GM21528 (cell line): ENCODE measurements around the gene CLCN4.

Experiments
- ATAC-seq: cut with Tn5 transposase; IDR thresholded peaks from one replicate; pipeline ENCODE4 v1.9.1; 2021; ENCODE audit warnings: mild to moderate bottlenecking, moderate library complexity; ENCODE audit not compliant: unreplicated experiment, low FRiP score

The CLCN4 gene

DNA sequence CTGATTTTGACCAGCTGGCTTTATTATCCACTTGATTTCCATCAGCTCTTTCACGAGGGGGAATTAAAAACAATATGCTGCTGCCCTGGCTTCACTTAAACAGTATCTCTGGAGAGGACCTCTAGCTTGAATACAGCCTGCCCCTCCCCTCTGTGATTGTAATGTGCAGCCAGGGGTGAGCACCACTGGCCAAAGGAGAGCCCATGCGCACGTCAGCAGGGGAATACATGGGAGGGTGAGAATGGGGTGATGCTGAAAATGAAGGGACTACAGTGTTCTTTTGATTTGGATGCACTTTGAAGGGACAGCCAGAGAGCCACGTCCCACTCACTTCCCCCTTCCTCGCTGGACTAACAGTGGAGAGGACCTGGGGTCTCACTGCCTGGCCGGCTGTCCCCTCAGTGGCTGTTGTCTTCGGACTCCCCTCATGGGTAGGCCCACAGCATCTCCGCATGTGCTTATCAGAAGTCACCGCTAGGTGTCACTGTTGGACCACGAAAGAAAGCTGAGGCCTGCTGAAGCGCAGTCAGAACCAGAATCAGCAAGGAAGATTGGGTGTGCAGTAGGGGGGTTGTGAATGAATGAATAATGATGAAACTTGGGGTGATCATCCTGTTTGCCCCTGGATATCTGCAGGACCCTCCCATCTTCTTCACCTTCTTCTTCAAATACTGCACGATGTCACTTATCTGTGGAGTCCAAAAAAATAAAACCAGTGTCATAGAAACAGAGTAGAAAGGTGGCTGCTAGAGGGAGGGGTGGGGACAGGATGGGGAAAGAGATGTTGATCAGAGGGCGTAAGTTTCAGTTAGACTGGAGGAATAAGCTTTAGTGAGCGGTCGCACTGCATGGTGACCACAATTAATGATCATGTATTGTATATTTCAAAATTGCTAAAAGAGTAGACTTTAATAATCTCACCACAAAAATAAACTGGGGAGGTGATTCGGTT, 32.8 kb downstream of the CLCN4 start:
- ATAC-seq = no peak

DNA sequence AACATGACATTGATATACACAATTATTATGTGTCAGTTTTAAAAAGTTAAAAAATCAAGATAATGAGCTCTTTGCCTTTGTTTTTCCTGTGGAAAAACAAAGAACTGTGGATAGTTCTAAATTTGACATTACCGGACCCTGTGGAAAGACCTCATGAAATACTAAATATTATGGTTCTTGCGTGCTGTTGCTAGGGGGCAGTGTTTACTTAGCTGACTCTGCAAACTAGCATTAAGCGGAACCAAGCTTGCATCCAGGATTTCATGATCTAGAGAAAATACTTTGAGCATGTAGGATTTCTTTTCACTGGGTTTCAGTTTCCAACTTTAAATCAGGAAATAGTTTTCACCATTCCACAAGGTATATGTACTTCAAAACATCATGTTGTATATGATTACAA, 33.6 kb downstream of the CLCN4 start:
- no peak for ATAC-seq

DNA sequence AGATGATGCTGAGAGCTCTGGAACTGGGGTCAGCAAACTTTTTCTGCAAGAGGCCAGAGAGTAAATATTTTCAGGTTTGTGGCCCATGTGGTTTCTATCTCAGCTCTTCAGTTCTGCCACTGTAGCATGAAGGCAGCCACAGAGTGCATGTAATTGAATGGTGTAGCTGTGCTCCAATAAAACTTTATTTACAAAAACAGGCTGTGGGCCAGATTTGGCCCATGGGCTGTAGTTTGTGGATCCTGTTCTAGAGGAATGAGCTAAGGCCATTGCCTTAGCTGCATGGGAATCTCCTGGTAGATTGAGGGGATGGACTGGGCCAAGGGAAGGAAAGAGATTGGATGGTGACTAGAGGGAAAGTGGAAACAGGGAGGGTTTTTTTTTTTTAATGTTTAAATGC, 36.8 kb downstream of the CLCN4 start:
- no peak for ATAC-seq

DNA sequence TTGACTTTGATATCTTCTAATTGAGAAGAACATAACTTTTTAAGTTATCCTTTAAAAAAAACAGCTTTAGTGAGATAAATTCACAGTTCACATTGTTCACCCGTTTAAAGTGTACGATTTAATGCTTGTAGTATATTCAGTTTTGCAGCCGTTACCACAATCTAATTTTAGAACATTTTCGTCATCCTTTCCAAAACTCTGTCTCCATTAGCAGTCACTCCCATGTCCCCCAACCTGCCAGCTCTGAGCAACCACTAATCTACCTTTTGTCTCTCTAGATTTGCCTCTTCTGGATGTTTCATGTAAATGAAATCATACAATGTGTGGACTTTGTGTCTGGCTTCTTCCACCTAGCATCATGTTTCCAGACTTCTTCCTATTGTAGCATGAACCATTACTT, 38.6 kb downstream of the CLCN4 start:
- ATAC-seq = no peak

GRCh38 chrX:10195947-10196346, 39.2 kb downstream of the CLCN4 start:
- ATAC-seq = no peak

DNA sequence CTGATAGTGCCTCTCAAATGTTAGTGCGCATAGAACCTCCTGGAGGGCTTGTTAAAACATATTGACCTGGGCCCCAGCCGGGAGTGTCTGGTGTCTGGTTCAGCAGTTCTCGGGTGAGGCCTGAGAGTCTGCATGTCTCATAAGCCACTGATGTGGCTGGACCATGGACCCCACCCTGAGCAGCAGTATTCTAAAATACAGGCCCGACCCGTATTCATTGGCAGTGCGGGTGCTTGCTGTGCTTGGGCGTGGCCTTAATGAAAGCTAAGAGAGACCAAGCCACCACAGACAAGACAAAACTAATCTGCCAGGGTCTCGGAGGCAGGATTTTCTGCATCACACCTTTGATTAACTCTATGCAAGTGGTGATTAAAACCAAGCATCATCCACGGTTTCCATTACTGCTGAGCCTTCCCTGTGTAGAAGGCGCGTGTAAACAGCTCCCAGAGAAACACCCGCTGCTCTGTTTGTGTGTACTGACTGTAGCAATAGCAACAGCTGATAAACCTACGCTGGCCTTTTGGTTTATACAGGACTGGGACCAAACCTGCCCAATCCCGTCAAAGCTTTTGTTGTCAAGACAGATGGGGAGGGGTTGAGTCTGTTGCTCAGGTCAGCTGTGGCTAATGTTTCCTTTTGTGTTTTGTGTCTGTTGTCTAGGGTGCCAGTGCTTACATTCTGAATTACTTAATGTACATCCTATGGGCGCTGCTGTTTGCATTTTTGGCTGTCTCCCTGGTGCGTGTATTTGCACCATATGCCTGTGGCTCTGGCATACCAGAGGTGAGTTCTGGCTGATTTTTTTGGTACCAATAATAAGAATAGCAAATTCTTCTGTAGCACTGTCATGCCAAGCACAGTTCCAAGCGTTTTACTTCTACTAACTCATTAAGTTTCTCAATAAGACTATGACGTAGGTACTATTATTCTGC, 40.8 kb downstream of the CLCN4 start:
- ATAC-seq = no peak

- ATAC-seq = no peak
Measured at GRCh38 chrX:10198254-10198653, 41.5 kb downstream of the CLCN4 start.

- ATAC-seq = no peak
Measured at GRCh38 chrX:10199212-10199611, 42.4 kb downstream of the CLCN4 start.

GRCh38 chrX:10203617-10204016, 46.8 kb downstream of the CLCN4 start:
- ATAC-seq = no peak

- ATAC-seq = no peak
Measured at GRCh38 chrX:10206317-10206716, 49.5 kb downstream of the CLCN4 start.

DNA sequence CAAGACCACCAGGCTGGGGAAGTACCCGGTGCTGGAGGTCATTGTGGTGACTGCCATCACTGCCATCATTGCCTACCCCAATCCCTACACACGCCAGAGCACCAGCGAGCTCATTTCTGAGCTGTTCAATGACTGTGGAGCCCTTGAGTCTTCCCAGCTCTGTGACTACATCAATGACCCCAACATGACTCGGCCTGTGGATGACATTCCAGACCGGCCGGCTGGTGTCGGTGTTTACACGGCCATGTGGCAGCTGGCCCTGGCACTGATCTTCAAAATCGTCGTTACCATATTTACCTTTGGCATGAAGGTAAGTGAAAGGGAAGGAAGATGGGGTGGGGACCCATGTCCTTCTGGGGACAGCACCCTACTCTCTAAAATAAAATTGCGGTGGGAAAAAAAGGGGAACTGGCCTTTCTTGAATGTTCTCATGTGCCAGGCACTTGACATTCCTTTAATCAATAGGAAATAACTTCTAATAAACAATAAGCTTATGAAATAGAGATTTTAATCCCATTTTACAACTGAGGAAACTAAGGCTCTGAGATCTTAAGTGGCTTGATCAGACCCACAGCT, 51.6 kb downstream of the CLCN4 start:
- ATAC-seq = no peak

GRCh38 chrX:10208953-10209352, 52.2 kb downstream of the CLCN4 start:
- ATAC-seq = no peak

DNA sequence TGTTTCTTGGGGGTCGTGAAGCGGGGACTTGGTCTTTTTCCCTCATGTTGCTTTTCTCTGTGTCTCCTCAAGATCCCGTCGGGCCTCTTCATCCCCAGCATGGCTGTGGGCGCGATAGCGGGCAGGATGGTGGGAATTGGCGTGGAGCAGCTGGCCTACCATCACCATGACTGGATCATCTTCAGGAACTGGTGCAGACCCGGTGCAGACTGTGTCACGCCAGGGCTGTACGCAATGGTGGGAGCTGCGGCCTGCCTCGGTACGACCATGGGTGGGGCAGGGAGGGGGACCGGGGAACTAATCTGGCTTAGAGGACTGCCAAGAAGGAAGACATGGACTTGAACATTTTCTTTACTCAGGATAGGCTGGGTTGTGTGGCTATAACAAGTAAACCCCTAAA, 55.6 kb downstream of the CLCN4 start:
- ATAC-seq = no peak

DNA sequence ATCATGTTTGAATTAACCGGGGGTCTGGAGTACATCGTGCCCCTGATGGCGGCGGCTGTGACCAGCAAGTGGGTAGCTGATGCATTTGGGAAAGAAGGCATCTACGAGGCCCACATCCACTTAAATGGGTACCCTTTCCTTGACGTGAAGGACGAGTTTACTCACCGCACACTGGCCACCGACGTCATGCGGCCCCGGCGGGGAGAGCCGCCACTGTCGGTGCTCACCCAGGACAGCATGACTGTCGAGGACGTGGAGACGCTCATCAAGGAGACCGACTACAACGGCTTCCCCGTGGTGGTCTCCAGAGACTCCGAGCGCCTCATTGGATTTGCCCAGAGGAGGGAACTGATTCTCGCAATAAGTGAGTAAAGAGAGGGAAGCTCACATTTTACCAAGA, 56.9 kb downstream of the CLCN4 start:
- ATAC-seq = no peak

GRCh38 chrX:10216208-10216607, 59.4 kb downstream of the CLCN4 start:
- no peak for ATAC-seq

DNA sequence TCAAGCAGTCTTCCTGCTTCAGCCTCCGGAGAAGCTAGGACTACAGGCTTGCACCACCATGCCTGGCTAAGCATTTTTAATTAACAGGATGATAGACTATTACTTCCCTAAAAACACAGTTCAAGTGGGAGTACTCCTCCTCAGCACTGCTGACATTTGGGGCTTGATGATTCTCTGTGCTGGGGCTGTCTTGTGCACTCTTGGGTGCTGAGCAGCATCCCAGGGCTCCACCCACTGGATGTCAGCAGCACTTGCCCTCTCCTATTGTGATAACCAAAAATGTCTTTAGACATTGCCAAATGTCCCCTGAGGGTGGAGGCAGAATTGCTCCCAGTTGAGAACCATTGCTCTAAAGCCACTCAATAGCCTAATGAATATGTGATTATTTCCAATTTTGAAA, 60.4 kb downstream of the CLCN4 start:
- no peak for ATAC-seq

DNA sequence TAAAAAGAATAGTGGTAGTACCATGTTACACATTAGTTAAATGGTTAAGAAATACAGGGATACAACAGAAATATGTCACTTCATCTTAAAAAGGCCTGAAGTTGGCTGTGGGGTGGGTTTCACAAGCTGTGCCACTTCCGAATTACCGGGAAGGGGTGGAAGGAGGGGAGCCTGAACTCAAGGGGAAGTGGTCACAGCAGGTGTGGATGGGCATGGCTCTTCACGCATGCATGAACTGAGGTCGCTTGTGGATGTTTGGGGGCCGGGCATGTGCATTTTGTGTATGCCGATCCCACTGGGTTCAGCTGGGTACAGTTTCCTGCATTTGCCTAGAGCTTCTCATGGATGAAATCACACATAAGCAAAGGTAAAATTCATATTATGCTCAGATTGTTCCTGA, 64.9 kb downstream of the CLCN4 start:
- no peak for ATAC-seq

DNA sequence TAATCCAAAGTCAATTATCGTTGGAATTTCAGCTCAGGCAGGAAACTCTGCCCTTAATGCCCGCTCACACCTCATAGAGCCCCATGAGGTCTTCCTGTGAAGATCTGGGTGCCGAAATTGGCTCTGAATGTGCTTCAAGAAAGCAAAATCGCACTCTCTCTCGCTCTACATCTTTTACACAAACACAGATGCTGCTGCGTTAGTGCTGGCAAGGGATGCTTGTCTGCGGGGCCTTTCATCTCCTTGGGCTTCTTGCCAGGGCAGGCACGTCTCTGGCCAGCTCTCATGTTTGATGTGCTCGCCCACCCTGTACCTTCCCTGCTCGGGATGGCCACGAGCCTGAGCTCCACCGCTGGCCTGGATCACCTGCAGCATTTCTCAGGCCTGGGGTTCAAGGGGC, 66.5 kb downstream of the CLCN4 start:
- no peak for ATAC-seq

- ATAC-seq = no peak
Measured at GRCh38 chrX:10223781-10224180, 67.0 kb downstream of the CLCN4 start.

- ATAC-seq = no peak
Measured at GRCh38 chrX:10230222-10230621, 73.4 kb downstream of the CLCN4 start.

- ATAC-seq = no peak
Measured at GRCh38 chrX:10231461-10231860, 74.7 kb downstream of the CLCN4 start.
